Measurements from ENCODE around the gene RPS21. TPM values are rescaled to one million over a fixed set of nuclear protein-coding genes. Genes with fewer than 3 reads are reported as not detected.
A peak's percentile ranks its signal among the peaks of the same experiment; 100 is the strongest.

Gene RPS21
- polyA plus RNA-seq, 1 experiment: 2,723 TPM

GRCh38 chr20:62342910-62343309 is 44.0 kb upstream of the RPS21 start:
- ChIA-PET POLR2A (no interaction called here), CTCF (interaction anchor here (1.3 kb wide), 1 partner anchor 40 kb away, joined by 3 read pairs; no protein-coding TSS in a partner anchor)
- DNase-seq (ENCODE audit: low read depth, low spot score): no peak
- no peak overlapping the region for H3K27ac ChIP-seq (ENCODE audit: low read depth, low read length)
- H3K4me3 ChIP-seq (ENCODE audit: low read depth, low read length): no peak overlapping the region
- no peak for TF ChIP-seq CTCF (IDR thresholded peaks at IDR 0.05; ENCODE audit: low read depth, low read length)
- no peaks in the 10 kb centered on the region for H3K27me3 ChIP-seq (ENCODE audit: control insufficient read depth, insufficient read depth, low read length)
- peaks cover 5% of the 10 kb centered on the region for H3K9me3 ChIP-seq (ENCODE audit: control insufficient read depth, insufficient read depth, low read length)

- POLR2A ChIA-PET: interaction anchor here (1.5 kb wide), 1 partner anchor 25 kb away, joined by 6 read pairs; no protein-coding TSS in a partner anchor
- no peak for DNase-seq (ENCODE audit: low read depth, low spot score)
- peaks cover 9% of the 10 kb centered on the region for H3K9me3 ChIP-seq (ENCODE audit: control insufficient read depth, insufficient read depth, low read length)
- no peak overlapping the region for H3K4me3 ChIP-seq (ENCODE audit: low read depth, low read length)
- CTCF ChIA-PET: interaction anchor here (1.5 kb wide), 1 partner anchor 31 kb away, joined by 5 read pairs; no protein-coding TSS in a partner anchor
- H3K27me3 ChIP-seq (ENCODE audit: control insufficient read depth, insufficient read depth, low read length): no peaks in the 10 kb centered on the region
- no peak for TF ChIP-seq CTCF (IDR thresholded peaks at IDR 0.05; ENCODE audit: low read depth, low read length)
- no peak overlapping the region for H3K27ac ChIP-seq (ENCODE audit: low read depth, low read length)
Observed at GRCh38 chr20:62344092-62344491, 42.8 kb upstream of the RPS21 start.

DNA sequence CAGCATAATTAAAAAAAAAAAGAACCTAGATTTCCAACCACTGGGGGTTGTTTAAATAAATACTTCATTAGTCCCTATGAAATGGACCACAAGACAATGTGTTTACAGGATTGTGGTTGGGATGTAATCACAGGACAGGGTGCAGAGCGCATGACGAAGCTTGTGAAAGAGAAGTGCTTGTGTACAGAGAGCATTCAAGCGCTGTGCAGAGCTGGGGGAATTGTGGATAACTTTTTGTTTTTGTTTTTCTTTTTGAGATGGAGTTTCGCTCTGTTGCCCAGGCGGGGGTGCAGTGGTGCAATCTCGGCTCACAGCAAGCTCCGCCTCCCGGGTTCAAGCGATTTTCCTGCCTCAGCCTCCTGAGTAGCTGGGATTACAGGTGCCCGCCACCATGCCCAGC is 42.1 kb upstream of the RPS21 start:
- TF ChIP-seq CTCF (IDR thresholded peaks at IDR 0.05; ENCODE audit: low read depth, low read length): no peak
- peak; percentile 88 for DNase-seq (ENCODE audit: low read depth, low spot score)
- CTCF ChIA-PET: interaction anchor here (0.9 to 1.5 kb wide), 4 partner anchors 21 to 43 kb away, joined by 3 to 6 read pairs (median 4); no protein-coding TSS in a partner anchor
- Histone ChIP-seq H3K9me3 (ENCODE audit: control insufficient read depth, insufficient read depth, low read length) (peaks cover 11% of the 10 kb centered on the region), H3K27ac (ENCODE audit: low read depth, low read length) (no peak overlapping the region), H3K27me3 (ENCODE audit: control insufficient read depth, insufficient read depth, low read length) (no peaks in the 10 kb centered on the region), H3K4me3 (ENCODE audit: low read depth, low read length) (no peak overlapping the region)
- POLR2A ChIA-PET: interaction anchor here (0.5 to 1.5 kb wide), 8 partner anchors 12 to 42 kb away, joined by 3 to 6 read pairs (median 4); partner anchors contain the start of gene RPS21

GRCh38 chr20:62345681-62346370 is 41.1 kb upstream of the RPS21 start:
- TF ChIP-seq CTCF (IDR thresholded peaks at IDR 0.05; ENCODE audit: low read depth, low read length): no peak
- H3K4me3 ChIP-seq (ENCODE audit: low read depth, low read length): no peak overlapping the region
- H3K9me3 ChIP-seq (ENCODE audit: control insufficient read depth, insufficient read depth, low read length): peaks cover 11% of the 10 kb centered on the region
- no peaks in the 10 kb centered on the region for H3K27me3 ChIP-seq (ENCODE audit: control insufficient read depth, insufficient read depth, low read length)
- DNase-seq (ENCODE audit: low read depth, low spot score): no peak
- H3K27ac ChIP-seq (ENCODE audit: low read depth, low read length): no peak overlapping the region
- POLR2A ChIA-PET: no interaction called here
- CTCF ChIA-PET: interaction anchor here (0.9 kb wide), 1 partner anchor 23 kb away, joined by 3 read pairs; no protein-coding TSS in a partner anchor

GRCh38 chr20:62346398-62347150 is 40.3 kb upstream of the RPS21 start:
- H3K9me3 ChIP-seq (ENCODE audit: control insufficient read depth, insufficient read depth, low read length): peaks cover 6% of the 10 kb centered on the region
- no peak overlapping the region for H3K27ac ChIP-seq (ENCODE audit: low read depth, low read length)
- DNase-seq (ENCODE audit: low read depth, low spot score): no peak
- ChIA-PET POLR2A (no interaction called here), CTCF (no interaction called here)
- TF ChIP-seq CTCF (IDR thresholded peaks at IDR 0.05; ENCODE audit: low read depth, low read length): no peak
- H3K27me3 ChIP-seq (ENCODE audit: control insufficient read depth, insufficient read depth, low read length): no peaks in the 10 kb centered on the region
- H3K4me3 ChIP-seq (ENCODE audit: low read depth, low read length): no peak overlapping the region
